ENCODE data around the gene LTBP1.

- TF ChIP-seq SREBF2 (IDR thresholded peaks at IDR 0.05) (no peak), MYC (IDR thresholded peaks at IDR 0.05; ENCODE audit: borderline replicate concordance, low read length) (no peak), CTCF (IDR thresholded peaks at IDR 0.05) (peak; percentile 96), JUNB (IDR thresholded peaks at IDR 0.05) (no peak), MAX (IDR thresholded peaks at IDR 0.05) (no peak), RFX5 (IDR thresholded peaks at IDR 0.05) (no peak)
Observed at GRCh38 chr2:33372940-33373553, 426.3 kb downstream of the LTBP1 start.
